ENCODE measurements around the gene DCUN1D1. TPM values are rescaled to one million over a fixed set of nuclear protein-coding genes. Genes with fewer than 3 reads are reported as not detected.

The DCUN1D1 gene
- total RNA-seq, 1 experiment from 2014 or later = 75.3 TPM

GRCh38 chr3:183013856-183014255, 33.5 kb upstream of the DCUN1D1 start:
- no peaks in the 10 kb centered on the region for H3K36me3 ChIP-seq (ENCODE audit: insufficient read depth, low read length, poor library complexity, severe bottlenecking)
- CTCF ChIA-PET = no interaction called here
- POLR2A ChIA-PET (ENCODE audit: low non-redundant PET) = no interaction called here
- intact Hi-C loops (cut with micrococcal nuclease; ENCODE audit: unreplicated experiment) = no loop called here
- no peaks in the 10 kb centered on the region for H3K27me3 ChIP-seq (replicated peaks; ENCODE audit: insufficient read depth, low read depth, low read length, poor library complexity)
- no peak for DNase-seq (ENCODE audit: low spot score)
- H3K9me3 ChIP-seq (ENCODE audit: low read depth, low read length, poor library complexity, severe bottlenecking) = no peaks in the 10 kb centered on the region
- H3K27ac ChIP-seq (ENCODE audit: low read depth, low read length, poor library complexity, severe bottlenecking) = no peak overlapping the region
- no TSS peak for BruUV-seq (replicated peaks)
- no peak for TF ChIP-seq EZH2 (IDR thresholded peaks at IDR 0.05; ENCODE audit: borderline replicate concordance, low read depth, low read length, poor library complexity, severe bottlenecking)
- TF ChIP-seq, protein P1, sequence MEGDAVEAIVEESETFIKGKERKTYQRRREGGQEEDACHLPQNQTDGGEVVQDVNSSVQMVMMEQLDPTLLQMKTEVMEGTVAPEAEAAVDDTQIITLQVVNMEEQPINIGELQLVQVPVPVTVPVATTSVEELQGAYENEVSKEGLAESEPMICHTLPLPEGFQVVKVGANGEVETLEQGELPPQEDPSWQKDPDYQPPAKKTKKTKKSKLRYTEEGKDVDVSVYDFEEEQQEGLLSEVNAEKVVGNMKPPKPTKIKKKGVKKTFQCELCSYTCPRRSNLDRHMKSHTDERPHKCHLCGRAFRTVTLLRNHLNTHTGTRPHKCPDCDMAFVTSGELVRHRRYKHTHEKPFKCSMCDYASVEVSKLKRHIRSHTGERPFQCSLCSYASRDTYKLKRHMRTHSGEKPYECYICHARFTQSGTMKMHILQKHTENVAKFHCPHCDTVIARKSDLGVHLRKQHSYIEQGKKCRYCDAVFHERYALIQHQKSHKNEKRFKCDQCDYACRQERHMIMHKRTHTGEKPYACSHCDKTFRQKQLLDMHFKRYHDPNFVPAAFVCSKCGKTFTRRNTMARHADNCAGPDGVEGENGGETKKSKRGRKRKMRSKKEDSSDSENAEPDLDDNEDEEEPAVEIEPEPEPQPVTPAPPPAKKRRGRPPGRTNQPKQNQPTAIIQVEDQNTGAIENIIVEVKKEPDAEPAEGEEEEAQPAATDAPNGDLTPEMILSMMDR (conservative IDR thresholded peaks at IDR 0.05; ENCODE audit: low read depth, low read length) = no peak
- H3K4me3 ChIP-seq (ENCODE audit: low read depth, low read length, poor library complexity, severe bottlenecking) = no peak overlapping the region
- H3K4me1 ChIP-seq (ENCODE audit: insufficient read depth, low read length, poor library complexity, severe bottlenecking) = no peaks in the 10 kb centered on the region

DNA sequence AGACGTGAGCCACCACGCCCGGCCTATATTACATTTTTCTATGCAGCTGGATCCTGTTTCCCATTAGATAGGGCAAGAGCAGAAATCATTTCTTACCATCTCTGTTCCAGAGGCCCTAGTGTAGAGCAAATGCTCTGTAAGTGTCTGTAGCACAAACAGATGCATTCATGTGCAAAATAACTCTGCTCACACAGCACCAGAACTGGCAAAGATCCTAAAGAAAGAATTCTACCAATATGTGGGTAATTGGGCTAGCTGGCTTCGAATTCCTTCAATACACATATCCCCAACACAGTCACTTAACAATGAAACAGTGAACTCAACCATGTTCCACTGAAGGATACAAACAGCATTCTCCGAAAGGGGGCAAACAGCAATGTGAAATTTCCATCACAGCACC, 32.7 kb upstream of the DCUN1D1 start:
- Histone ChIP-seq H3K27me3 (replicated peaks; ENCODE audit: insufficient read depth, low read depth, low read length, poor library complexity) (no peaks in the 10 kb centered on the region), H3K36me3 (ENCODE audit: insufficient read depth, low read length, poor library complexity, severe bottlenecking) (no peaks in the 10 kb centered on the region), H3K9me3 (ENCODE audit: low read depth, low read length, poor library complexity, severe bottlenecking) (no peaks in the 10 kb centered on the region), H3K4me3 (ENCODE audit: low read depth, low read length, poor library complexity, severe bottlenecking) (no peak overlapping the region), H3K27ac (ENCODE audit: low read depth, low read length, poor library complexity, severe bottlenecking) (no peak overlapping the region), H3K4me1 (ENCODE audit: insufficient read depth, low read length, poor library complexity, severe bottlenecking) (no peaks in the 10 kb centered on the region)
- TF ChIP-seq, protein P1 (conservative IDR thresholded peaks at IDR 0.05; ENCODE audit: low read depth, low read length) = no peak
- no peak for TF ChIP-seq EZH2 (IDR thresholded peaks at IDR 0.05; ENCODE audit: borderline replicate concordance, low read depth, low read length, poor library complexity, severe bottlenecking)
- no peak for DNase-seq (ENCODE audit: low spot score)
- POLR2A ChIA-PET (ENCODE audit: low non-redundant PET) = no interaction called here
- CTCF ChIA-PET = no interaction called here
- intact Hi-C loops (cut with micrococcal nuclease; ENCODE audit: unreplicated experiment) = no loop called here
- BruUV-seq (replicated peaks) = no TSS peak

DNA sequence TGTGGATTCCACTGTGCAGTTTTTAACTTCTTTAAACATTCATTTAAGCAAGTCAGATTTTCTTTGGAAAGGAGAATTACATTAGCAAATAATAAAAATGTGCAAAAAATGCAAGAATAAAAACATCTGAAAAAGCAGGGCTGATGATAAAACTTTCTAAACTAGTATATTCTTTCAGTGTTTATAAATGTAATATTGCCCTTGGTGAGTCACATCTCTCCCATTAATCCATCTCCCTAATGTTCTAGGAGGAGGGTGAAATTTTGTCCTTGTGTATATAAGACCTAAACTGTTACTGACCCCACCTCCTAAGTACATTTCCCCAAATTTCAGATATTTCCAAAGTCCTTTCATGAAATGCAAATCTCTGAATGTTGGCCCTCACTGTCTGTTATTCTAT, 28.5 kb upstream of the DCUN1D1 start:
- TF ChIP-seq, protein P1 (conservative IDR thresholded peaks at IDR 0.05; ENCODE audit: low read depth, low read length) = no peak
- no peak for TF ChIP-seq EZH2 (IDR thresholded peaks at IDR 0.05; ENCODE audit: borderline replicate concordance, low read depth, low read length, poor library complexity, severe bottlenecking)
- Histone ChIP-seq H3K27ac (ENCODE audit: low read depth, low read length, poor library complexity, severe bottlenecking) (no peak overlapping the region), H3K4me1 (ENCODE audit: insufficient read depth, low read length, poor library complexity, severe bottlenecking) (no peaks in the 10 kb centered on the region), H3K9me3 (ENCODE audit: low read depth, low read length, poor library complexity, severe bottlenecking) (no peaks in the 10 kb centered on the region), H3K27me3 (replicated peaks; ENCODE audit: insufficient read depth, low read depth, low read length, poor library complexity) (no peaks in the 10 kb centered on the region), H3K36me3 (ENCODE audit: insufficient read depth, low read length, poor library complexity, severe bottlenecking) (no peaks in the 10 kb centered on the region), H3K4me3 (ENCODE audit: low read depth, low read length, poor library complexity, severe bottlenecking) (no peak overlapping the region)
- intact Hi-C loops (cut with micrococcal nuclease; ENCODE audit: unreplicated experiment) = no loop called here
- CTCF ChIA-PET = no interaction called here
- BruUV-seq (replicated peaks) = no TSS peak
- POLR2A ChIA-PET (ENCODE audit: low non-redundant PET) = no interaction called here
- no peak for DNase-seq (ENCODE audit: low spot score)

Measured in A673 (cell line).